Ishikawa (cell line): ENCODE measurements around the gene ARSB.

Experiments used
- CREB1 ChIP-seq: IDR thresholded peaks from 2 replicates; pipeline ENCODE4 v1.6.1; 2012; ENCODE audit warnings: low read depth
- EGR1 ChIP-seq: IDR thresholded peaks from 2 replicates; pipeline ENCODE4 v1.6.1; 2012
- NFIC ChIP-seq: IDR thresholded peaks from 2 replicates; pipeline ENCODE4 v1.6.1; 2012
- RAD21 ChIP-seq: IDR thresholded peaks from 2 replicates; pipeline ENCODE4 v1.6.1; 2012; ENCODE audit warnings: low read depth
- ZBTB7A ChIP-seq: IDR thresholded peaks from 2 replicates; pipeline ENCODE4 v1.6.1; 2012; ENCODE audit warnings: low read depth
- TF ChIP-seq, protein P1 (sequence below): IDR thresholded peaks from 2 replicates; pipeline ENCODE4 v1.6.1; 2012

DNA sequence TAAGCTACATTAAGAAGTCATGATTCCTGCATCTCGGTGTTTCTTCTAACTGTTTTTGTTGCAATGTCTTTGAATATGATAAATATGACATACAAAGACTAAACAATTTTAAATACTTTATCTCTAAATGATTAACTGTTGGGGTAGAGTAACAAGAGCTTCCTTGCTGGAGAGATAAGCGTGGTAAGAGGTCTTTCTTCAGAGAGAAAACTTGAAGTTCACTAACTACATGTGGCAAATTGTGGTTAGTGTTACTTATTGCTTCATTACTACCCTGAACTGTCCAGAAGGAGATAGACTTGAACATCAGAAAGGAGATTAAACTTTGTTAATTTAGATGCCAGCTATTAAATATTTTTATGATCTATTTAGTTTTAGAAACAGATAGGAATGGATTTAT lies 7.0 kb upstream of the ARSB start:
- TF ChIP-seq, protein P1, sequence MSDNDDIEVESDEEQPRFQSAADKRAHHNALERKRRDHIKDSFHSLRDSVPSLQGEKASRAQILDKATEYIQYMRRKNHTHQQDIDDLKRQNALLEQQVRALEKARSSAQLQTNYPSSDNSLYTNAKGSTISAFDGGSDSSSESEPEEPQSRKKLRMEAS: no peak
- TF ChIP-seq RAD21 (no peak), CREB1 (no peak), NFIC (no peak), EGR1 (no peak), ZBTB7A (no peak)
